HCT116 (cell line): ENCODE data around the gene RBM38. TPM values are rescaled to one million over a fixed set of nuclear protein-coding genes. Genes with fewer than 3 reads are reported as not detected.

ENCODE experiments used
- ATAC-seq: fragments of 200-7000 bp; cut with Tn5 transposase; 2 replicates; pipeline ENCODE4 v1.9.1; 2020; ENCODE audit warnings: mild to moderate bottlenecking, moderate library complexity
- BruUV-seq: library from RNA; stranded (reverse); fragments of 400-500 nt; replicated peaks from 2 replicates; lab custom pipeline; 2021; lab: Mats Ljungman, UMichigan
- CTCF ChIA-PET: fragments of 300-600 bp; sonication (Branson Sonifier 250); formaldehyde crosslinking; loops from one replicate; lab custom pipeline; 2021; ENCODE audit warnings: antibody characterized with exemption; lab: Charles Lee
- POLR2A ChIA-PET: fragments of 300-600, 350-600 bp; sonication (Branson Sonifier 250); formaldehyde crosslinking; loops from one replicate; lab custom pipeline; 2021; ENCODE audit warnings: antibody characterized with exemption; lab: Charles Lee
- RAD21 ChIA-PET, 2 experiments: fragments of 300-600 bp; sonication (Branson Sonifier 250); formaldehyde crosslinking; loops; one replicate each; lab custom pipeline; 2023; ENCODE audit warnings: low total read pairs in 2 of 2; ENCODE audit not compliant: uncharacterized antibody in 2 of 2, unreplicated experiment in 2 of 2, low non-redundant PET in 1 of 2; lab: Charles Lee
- DNase-seq: peaks from one replicate; pipeline ENCODE4 v3.0.0-alpha.2; 2010; ENCODE audit warnings: low read depth, low spot score
- H2AFZ ChIP-seq: fragments of 200-600 bp; shearing (Covaris generic), sonication (generic); 2 replicates; pipeline ENCODE4 v1.6.1; 2017; ENCODE audit warnings: low read depth, mixed run types, mixed read lengths, antibody characterized with exemption, low read length; ENCODE audit not compliant: poor library complexity, severe bottlenecking
- H3K27ac ChIP-seq: 2 replicates; pipeline ENCODE4 v1.5.1; 2012; ENCODE audit warnings: low read depth, low read length
- H3K27me3 ChIP-seq: fragments of 200-600 bp; sonication (generic); 2 replicates; pipeline ENCODE4 v1.6.1; 2016; ENCODE audit warnings: mixed run types, low read length, mixed read lengths; ENCODE audit not compliant: insufficient read depth
- H3K36me3 ChIP-seq, 2 experiments: fragments of 200-500 bp in 1 of 2; fragments of 200-600 bp in 1 of 2; sonication (Bioruptor generic) in 1 of 2; sonication (generic) in 1 of 2; 2 replicates each; pipeline versions ENCODE4 v1.5.1 to v1.6.1; 2014 to 2016; ENCODE audit warnings: low read length in 2 of 2, inconsistent platforms in 1 of 2, mixed read lengths in 1 of 2, mixed run types in 1 of 2; ENCODE audit not compliant: insufficient read depth in 2 of 2, control insufficient read depth in 1 of 2
- H3K4me1 ChIP-seq, 2 experiments: fragments of 200-600 bp in 1 of 2; sonication (generic) in 1 of 2; 2 replicates each; pipeline versions ENCODE4 v1.5.1 to v1.6.1; 2012 to 2017; ENCODE audit warnings: low read length in 2 of 2, inconsistent platforms in 1 of 2, mild to moderate bottlenecking in 1 of 2, mixed read lengths in 1 of 2, mixed run types in 1 of 2, moderate library complexity in 1 of 2; ENCODE audit not compliant: insufficient read depth in 2 of 2, control insufficient read depth in 1 of 2
- H3K4me2 ChIP-seq: fragments of 200-600 bp; sonication (generic); 2 replicates; pipeline ENCODE4 v1.6.1; 2017; ENCODE audit warnings: mixed run types, low read length, mixed read lengths
- H3K4me3 ChIP-seq, 2 experiments: fragments of 200-600 bp in 1 of 2; sonication (generic) in 1 of 2; replicated peaks in 1 of 2; 2 replicates each; pipeline ENCODE4 v1.5.1; 2011 to 2016; ENCODE audit warnings: low read length in 2 of 2, control low read depth in 1 of 2, low read depth in 1 of 2, mild to moderate bottlenecking in 1 of 2, mixed read lengths in 1 of 2, mixed run types in 1 of 2
- H3K79me2 ChIP-seq: fragments of 200-600 bp; sonication (generic); 2 replicates; pipeline ENCODE4 v1.6.1; 2017; ENCODE audit warnings: mild to moderate bottlenecking, mixed run types, low read length, moderate library complexity, mixed read lengths; ENCODE audit not compliant: insufficient read depth
- H3K9ac ChIP-seq: fragments of 200-600 bp; sonication (generic); 2 replicates; pipeline ENCODE4 v1.6.1; 2016; ENCODE audit warnings: low read length, mixed read lengths
- H3K9me2 ChIP-seq: fragments of 200-600 bp; sonication (generic), shearing (Covaris generic); 2 replicates; pipeline ENCODE4 v1.6.1; 2017; ENCODE audit warnings: mixed run types, mild to moderate bottlenecking, moderate library complexity; ENCODE audit not compliant: insufficient read depth
- H3K9me3 ChIP-seq, 2 experiments: fragments of 200-500 bp in 1 of 2; fragments of 200-600 bp in 1 of 2; sonication (Bioruptor generic) in 1 of 2; sonication (generic) in 1 of 2; 2 replicates each; pipeline ENCODE4 v1.6.1; 2014 to 2017; ENCODE audit warnings: low read length in 2 of 2, mixed read lengths in 2 of 2, inconsistent platforms in 1 of 2, low read depth in 1 of 2, mild to moderate bottlenecking in 1 of 2, mixed run types in 1 of 2, moderate library complexity in 1 of 2; ENCODE audit not compliant: control insufficient read depth in 1 of 2, insufficient read depth in 1 of 2
- H4K20me1 ChIP-seq: fragments of 200-600 bp; sonication (generic), shearing (Covaris generic); 2 replicates; pipeline ENCODE4 v1.6.1; 2017; ENCODE audit warnings: mixed run types, mild to moderate bottlenecking, moderate library complexity; ENCODE audit not compliant: insufficient read depth
- ATF3 ChIP-seq: IDR thresholded peaks from 2 replicates; pipeline ENCODE4 v1.6.1; 2012
- FOSL1 ChIP-seq: IDR thresholded peaks from 2 replicates; pipeline ENCODE4 v1.6.1; 2012; ENCODE audit warnings: low read depth
- JUND ChIP-seq: IDR thresholded peaks from 2 replicates; pipeline ENCODE4 v1.6.1; 2012
- RAD21 ChIP-seq: IDR thresholded peaks from 2 replicates; pipeline ENCODE4 v1.6.1; 2012; ENCODE audit warnings: low read depth, mild to moderate bottlenecking
- ZBTB33 ChIP-seq: IDR thresholded peaks from 2 replicates; pipeline ENCODE4 v1.6.1; 2011; ENCODE audit warnings: mild to moderate bottlenecking, low read length, moderate library complexity; ENCODE audit not compliant: insufficient replicate concordance; ENCODE audit errors: extremely low read depth
- ZNF274 ChIP-seq: fragments of 200-500 bp; sonication (Bioruptor generic); IDR thresholded peaks from 2 replicates; pipeline ENCODE4 v1.6.1; 2014; ENCODE audit warnings: mild to moderate bottlenecking, low read depth, low read length, inconsistent platforms
- intact Hi-C: fragments of 100-400 bp; cut with micrococcal nuclease; formaldehyde crosslinking; loops from 2 replicates; pipeline ENCODE4 v1.10.0; 2022
- total RNA-seq: library from RNA; stranded (reverse); gene quantifications from one replicate; pipeline ENCODE4 v1.2.1, GENCODE V29; 2021; ENCODE audit not compliant: unreplicated experiment

RBM38 gene
- total RNA-seq, 1 experiment from 2014 or later = 36.2 TPM

GRCh38 chr20:57364451-57364850, 26.7 kb upstream of the RBM38 start:
- CTCF ChIA-PET = no interaction called here

More at GRCh38 chr20:57364451-57364850, 26.7 kb upstream of the RBM38 start:
- H2AFZ ChIP-seq = no peak overlapping the region
- H3K9me3 ChIP-seq = no peaks in the 10 kb centered on the region
- H3K36me3 ChIP-seq = peaks cover 48 to 59% of the 10 kb centered on the region in 2 experiments; a peak in 3 of 4 replicates
- H3K4me1 ChIP-seq = no peaks in the 10 kb centered on the region
- intact Hi-C loops = no loop called here
- POLR2A ChIA-PET = no interaction called here
- no peaks in the 10 kb centered on the region for H3K9me2 ChIP-seq
- no peak overlapping the region for H3K4me2 ChIP-seq
- DNase-seq (no peak), ATAC-seq (no peak)
- RAD21 ChIA-PET = no interaction called here
- H4K20me1 ChIP-seq = peaks cover 7% of the 10 kb centered on the region
- H3K9ac ChIP-seq = no peak overlapping the region
- no peak overlapping the region for H3K27ac ChIP-seq
- H3K27me3 ChIP-seq = no peaks in the 10 kb centered on the region
- BruUV-seq = no TSS peak
- peaks cover 4% of the 10 kb centered on the region for H3K79me2 ChIP-seq
- H3K4me3 ChIP-seq = no peak overlapping the region
- TF ChIP-seq ZNF274 (no peak), RAD21 (no peak), ATF3 (no peak), ZBTB33 (no peak), FOSL1 (no peak), JUND (no peak)
